Left lung (tissue), 14 donors: ENCODE measurements around the gene ATOX1. TPM values are rescaled to one million over a fixed set of nuclear protein-coding genes. Genes with fewer than 3 reads are reported as not detected.

Experiments used
- ATAC-seq: fragments of 200-7000 bp; cut with Tn5 transposase; one replicate; pipeline ENCODE4 v1.9.1; 2020; ENCODE audit warnings: moderate library complexity
- DNase-seq, 4 donors: peaks; one replicate each; pipeline ENCODE4 v3.0.0-alpha.2; 2013 to 2020
- H3K27ac ChIP-seq, 2 donors: fragments of 200-600 bp; sonication (generic) in 1 of 2; one replicate each; pipeline versions ENCODE4 v1.5.0 to v1.8.0; 2020 to 2021
- H3K27me3 ChIP-seq, 2 donors: fragments of 200-600 bp; sonication (generic) in 1 of 2; one replicate each; pipeline versions ENCODE4 v1.5.0 to v1.8.0; 2020 to 2021
- H3K36me3 ChIP-seq, 2 donors: fragments of 200-600 bp; sonication (generic) in 1 of 2; one replicate each; pipeline versions ENCODE4 v1.5.0 to v1.8.0; 2020 to 2021
- H3K4me1 ChIP-seq, 2 donors: fragments of 200-600 bp; one replicate each; pipeline ENCODE4 v1.8.0; 2021
- H3K4me3 ChIP-seq, 2 donors: fragments of 200-600 bp; sonication (generic) in 1 of 2; one replicate each; pipeline versions ENCODE4 v1.5.0 to v1.8.0; 2020 to 2021; ENCODE audit warnings: mild to moderate bottlenecking in 1 of 2
- H3K9me3 ChIP-seq, 2 donors: fragments of 200-600 bp; sonication (generic) in 1 of 2; one replicate each; pipeline versions ENCODE4 v1.5.0 to v1.8.0; 2020 to 2021
- intact Hi-C, 2 donors: fragments of 100-400 bp; cut with DNase I; formaldehyde crosslinking; loops; one replicate each; pipeline versions ENCODE4 v1.11.2 to v1.14.2; 2022
- long read RNA-seq, 12 donors: library from polyadenylated mRNA in 2 of 12; unstranded in 2 of 12; transcript quantifications; one replicate each; pipeline ENCODE4 v2.0.0 and lab custom pipeline, GENCODE V29; 2019 to 2026
- polyA plus RNA-seq, 6 donors: library from polyadenylated mRNA; unstranded; fragments of 120-200 nt; gene quantifications; one replicate each; pipeline ENCODE4 v1.2.1, GENCODE V29; 2013; ENCODE audit not compliant: insufficient read length in 6 of 6
- total RNA-seq, 2 donors: library from RNA; stranded (reverse); fragmentation: NEBNext Ultra II Directional; extraction: Animal tissue kit (Norgen Biotek cat#: 25700); gene quantifications; one replicate each; pipeline ENCODE4 v1.2.1, GENCODE V29; 2021
- TF ChIP-seq, protein P1 (sequence below), 2 donors: fragments of 200-600 bp; sonication (generic) in 1 of 2; IDR thresholded peaks; one replicate each; pipeline versions ENCODE4 v1.5.0 to v1.8.0; 2021; ENCODE audit warnings: antibody characterized with exemption in 2 of 2
- donor health status: DM: no; HTN: yes; CAD: no.
- donor health status: DM: no; HTN: no; CAD: no.

The ATOX1 gene, protein sequence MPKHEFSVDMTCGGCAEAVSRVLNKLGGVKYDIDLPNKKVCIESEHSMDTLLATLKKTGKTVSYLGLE
- total RNA-seq = 10 to 100 TPM; 72.1 to 89.7 TPM
- 10 to 100 TPM; 58.4 to 77.6 (median 71.2) TPM for polyA plus RNA-seq
- long read RNA-seq, donor 1, transcript ATOX1-204 (2 exons, 423 nt) = minor isoform, 9 of 265 reads
- long read RNA-seq, donor 1, transcript ATOX1-201 (4 exons, 488 nt) = major isoform, 101 of 265 reads
- long read RNA-seq, donor 1, transcript ATOX1-205 (3 exons, 724 nt) = minor isoform, 5 of 265 reads
- long read RNA-seq, donor 1, partial matches to known transcripts = 117 of 265 reads
- long read RNA-seq, donor 1, other reads (novel, unspliced or antisense) = 31 of 265 reads
- long read RNA-seq, donor 2, transcript ATOX1-201 (4 exons, 488 nt) = major isoform, 71 of 213 reads
- long read RNA-seq, donor 2, transcript ATOX1-204 (2 exons, 423 nt) = minor isoform, 15 of 213 reads
- long read RNA-seq, donor 2, transcript ATOX1-205 (3 exons, 724 nt) = minor isoform, 8 of 213 reads
- long read RNA-seq, donor 2, partial matches to known transcripts = 111 of 213 reads
- long read RNA-seq, donor 2, other reads (novel, unspliced or antisense) = 6 of 213 reads
- long read RNA-seq, donor 3, transcript ATOX1-201 (4 exons, 488 nt) = major isoform, 72 of 282 reads
- long read RNA-seq, donor 3, transcript ATOX1-204 (2 exons, 423 nt) = minor isoform, 5 of 282 reads
- long read RNA-seq, donor 3, partial matches to known transcripts = 173 of 282 reads
- long read RNA-seq, donor 3, other reads (novel, unspliced or antisense) = 26 of 282 reads
- long read RNA-seq, donor 4, transcript ATOX1-201 (4 exons, 488 nt) = major isoform, 77 of 88 reads
- long read RNA-seq, donor 4, partial matches to known transcripts = 0 of 88 reads
- long read RNA-seq, donor 4, other reads (novel, unspliced or antisense) = 9 of 88 reads
- long read RNA-seq, donor 5, transcript ATOX1-201 (4 exons, 488 nt) = major isoform, 74 of 145 reads
- long read RNA-seq, donor 5, transcript ATOX1-204 (2 exons, 423 nt) = minor isoform, 6 of 145 reads
- long read RNA-seq, donor 5, partial matches to known transcripts = 24 of 145 reads
- long read RNA-seq, donor 5, other reads (novel, unspliced or antisense) = 33 of 145 reads
- long read RNA-seq, donor 6, transcript ATOX1-204 (2 exons, 423 nt) = minor isoform, 9 of 70 reads
- long read RNA-seq, donor 6, transcript ATOX1-201 (4 exons, 488 nt) = major isoform, 51 of 70 reads
- long read RNA-seq, donor 6, partial matches to known transcripts = 6 of 70 reads
- long read RNA-seq, donor 6, other reads (novel, unspliced or antisense) = 0 of 70 reads
- long read RNA-seq, donor 7, transcript ATOX1-205 (3 exons, 724 nt) = minor isoform, 6 of 41 reads
- long read RNA-seq, donor 7, transcript ATOX1-201 (4 exons, 488 nt) = major isoform, 32 of 41 reads
- long read RNA-seq, donor 7, partial matches to known transcripts = 0 of 41 reads
- long read RNA-seq, donor 7, other reads (novel, unspliced or antisense) = 0 of 41 reads
- long read RNA-seq, donor 8, transcript ATOX1-204 (2 exons, 423 nt) = minor isoform, 5 of 47 reads
- long read RNA-seq, donor 8, transcript ATOX1-201 (4 exons, 488 nt) = major isoform, 40 of 47 reads
- long read RNA-seq, donor 8, partial matches to known transcripts = 0 of 47 reads
- long read RNA-seq, donor 8, other reads (novel, unspliced or antisense) = 0 of 47 reads
- long read RNA-seq, donor 9, partial matches to known transcripts = 0 of 2 reads
- long read RNA-seq, donor 9, other reads (novel, unspliced or antisense) = 0 of 2 reads
- long read RNA-seq, donor 10, transcript ATOX1-201 (4 exons, 488 nt) = major isoform, 76 of 89 reads
- long read RNA-seq, donor 10, partial matches to known transcripts = 0 of 89 reads
- long read RNA-seq, donor 10, other reads (novel, unspliced or antisense) = 10 of 89 reads
- long read RNA-seq, donor 11, transcript ATOX1-201 (4 exons, 488 nt) = major isoform, 99 of 192 reads
- long read RNA-seq, donor 11, transcript ATOX1-204 (2 exons, 423 nt) = minor isoform, 13 of 192 reads
- long read RNA-seq, donor 11, partial matches to known transcripts = 71 of 192 reads
- long read RNA-seq, donor 11, other reads (novel, unspliced or antisense) = 6 of 192 reads
- long read RNA-seq, donor 12, transcript ATOX1-201 (4 exons, 488 nt) = major isoform, 30 of 63 reads
- long read RNA-seq, donor 12, partial matches to known transcripts = 5 of 63 reads
- long read RNA-seq, donor 12, other reads (novel, unspliced or antisense) = 25 of 63 reads

DNA sequence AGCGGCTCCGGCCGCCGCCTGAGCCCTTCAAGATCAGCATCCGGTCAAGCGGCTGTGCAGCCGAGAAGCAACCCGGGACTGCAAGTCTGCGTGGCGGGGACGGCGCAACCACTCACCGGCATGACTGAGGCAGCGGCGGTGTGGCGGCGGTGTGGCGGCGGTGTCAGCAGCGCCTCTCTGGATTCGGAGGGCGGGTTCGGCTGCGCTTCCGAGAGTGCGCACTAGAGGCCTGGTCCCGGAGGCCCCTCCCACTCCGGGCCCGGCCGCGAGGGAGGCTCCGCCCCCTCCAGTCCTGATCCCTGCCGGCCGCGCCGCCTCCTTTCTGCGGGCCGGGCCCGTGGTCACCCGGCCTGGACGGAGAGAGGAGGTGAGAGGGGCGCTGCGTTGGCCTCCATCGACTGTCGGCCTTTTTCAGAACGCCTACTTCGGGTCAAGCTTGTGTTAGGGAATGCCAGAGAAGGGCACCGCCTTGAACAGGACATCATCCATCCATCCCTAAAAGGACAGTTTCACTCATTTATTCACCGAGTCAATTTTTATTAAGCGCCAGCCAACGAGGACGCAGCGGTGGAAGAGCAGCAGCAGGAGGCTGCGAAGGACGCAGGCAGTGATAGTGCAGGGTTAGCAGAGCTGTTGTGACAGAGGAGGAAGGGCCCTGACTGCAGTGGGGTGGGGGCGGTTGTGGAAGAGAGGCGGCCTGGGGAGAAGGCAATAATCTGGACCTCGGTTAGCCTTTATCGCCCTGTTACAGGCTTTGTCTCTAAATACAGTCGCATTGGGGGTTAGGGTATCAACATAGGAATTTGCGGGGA is at the start of gene ATOX1:
ATOX1 (minus strand) TSS at position 202 of the 812 bp plus-strand sequence; CDS start at position 122, 80 bp downstream.
- no peaks in the 10 kb centered on the region for H3K27me3 ChIP-seq
- intact Hi-C loops = no loop called here
- TF ChIP-seq, protein P1, sequence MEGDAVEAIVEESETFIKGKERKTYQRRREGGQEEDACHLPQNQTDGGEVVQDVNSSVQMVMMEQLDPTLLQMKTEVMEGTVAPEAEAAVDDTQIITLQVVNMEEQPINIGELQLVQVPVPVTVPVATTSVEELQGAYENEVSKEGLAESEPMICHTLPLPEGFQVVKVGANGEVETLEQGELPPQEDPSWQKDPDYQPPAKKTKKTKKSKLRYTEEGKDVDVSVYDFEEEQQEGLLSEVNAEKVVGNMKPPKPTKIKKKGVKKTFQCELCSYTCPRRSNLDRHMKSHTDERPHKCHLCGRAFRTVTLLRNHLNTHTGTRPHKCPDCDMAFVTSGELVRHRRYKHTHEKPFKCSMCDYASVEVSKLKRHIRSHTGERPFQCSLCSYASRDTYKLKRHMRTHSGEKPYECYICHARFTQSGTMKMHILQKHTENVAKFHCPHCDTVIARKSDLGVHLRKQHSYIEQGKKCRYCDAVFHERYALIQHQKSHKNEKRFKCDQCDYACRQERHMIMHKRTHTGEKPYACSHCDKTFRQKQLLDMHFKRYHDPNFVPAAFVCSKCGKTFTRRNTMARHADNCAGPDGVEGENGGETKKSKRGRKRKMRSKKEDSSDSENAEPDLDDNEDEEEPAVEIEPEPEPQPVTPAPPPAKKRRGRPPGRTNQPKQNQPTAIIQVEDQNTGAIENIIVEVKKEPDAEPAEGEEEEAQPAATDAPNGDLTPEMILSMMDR (IDR thresholded peaks at IDR 0.05) = peak in 1 of 2 donors; percentile 59
- peak within 1 kb of the TSS; percentile 66 to 73 for H3K4me3 ChIP-seq
- peak; percentile 100 for ATAC-seq
- H3K4me1 ChIP-seq = peaks cover 14 to 36% of the 10 kb centered on the region in 2 donors
- DNase-seq = peak; percentile 88 to 99 (median 95)
- H3K27ac ChIP-seq = peak within 1 kb of the TSS; percentile 85 to 86
- no peaks in the 10 kb centered on the region for H3K36me3 ChIP-seq
- no peaks in the 10 kb centered on the region for H3K9me3 ChIP-seq

DNA sequence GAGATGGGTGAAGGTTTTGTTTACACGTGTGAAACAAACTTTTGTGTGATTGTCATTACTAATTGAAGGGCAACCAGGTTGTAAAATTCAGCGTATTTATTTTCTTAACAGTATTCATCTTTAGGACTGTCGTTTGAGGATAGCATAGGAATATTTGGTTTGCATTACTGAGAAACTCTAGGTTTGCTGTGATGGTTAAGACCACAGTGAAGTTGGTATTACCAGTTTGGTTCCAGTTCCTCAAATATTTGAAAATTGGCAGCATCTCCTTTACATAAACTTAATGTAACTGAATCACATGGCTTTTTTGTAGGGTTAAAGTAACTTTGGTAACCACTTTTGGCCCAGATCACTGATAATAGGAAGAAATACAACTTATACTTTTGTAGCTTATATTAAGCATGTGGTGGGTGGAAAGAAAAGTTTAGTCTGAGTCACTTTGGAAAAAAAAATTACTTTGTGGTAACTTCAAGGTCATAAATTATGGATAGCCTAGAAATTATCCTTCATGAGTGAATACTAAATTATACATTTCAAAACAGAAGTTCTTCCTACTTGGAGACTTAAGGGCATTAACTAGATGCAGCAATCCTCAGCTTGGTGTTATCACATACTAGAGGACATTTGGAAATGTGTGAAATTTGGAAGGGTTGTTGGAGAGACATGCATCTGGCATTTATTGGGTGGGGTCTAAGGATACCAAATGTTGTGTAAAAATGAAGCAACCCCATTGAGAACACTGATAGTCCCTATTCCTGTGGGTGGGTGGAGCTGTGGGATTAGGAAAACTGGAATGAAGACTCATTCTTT is 47.2 kb upstream of the ATOX1 start:
- H3K27me3 ChIP-seq = no peaks in the 10 kb centered on the region
- intact Hi-C loops = no loop called here
- H3K36me3 ChIP-seq = peaks cover 0 to 86% of the 10 kb centered on the region in 2 donors
- H3K9me3 ChIP-seq = no peaks in the 10 kb centered on the region
- TF ChIP-seq, protein P1 (IDR thresholded peaks at IDR 0.05) = no peak
- DNase-seq = peak in 2 of 4 donors; percentile 39 to 65
- peak; percentile 70 for ATAC-seq
- peaks cover 0 to 2% of the 10 kb centered on the region in 2 donors for H3K4me1 ChIP-seq
- no peak overlapping the region for H3K4me3 ChIP-seq
- no peak overlapping the region for H3K27ac ChIP-seq

DNA sequence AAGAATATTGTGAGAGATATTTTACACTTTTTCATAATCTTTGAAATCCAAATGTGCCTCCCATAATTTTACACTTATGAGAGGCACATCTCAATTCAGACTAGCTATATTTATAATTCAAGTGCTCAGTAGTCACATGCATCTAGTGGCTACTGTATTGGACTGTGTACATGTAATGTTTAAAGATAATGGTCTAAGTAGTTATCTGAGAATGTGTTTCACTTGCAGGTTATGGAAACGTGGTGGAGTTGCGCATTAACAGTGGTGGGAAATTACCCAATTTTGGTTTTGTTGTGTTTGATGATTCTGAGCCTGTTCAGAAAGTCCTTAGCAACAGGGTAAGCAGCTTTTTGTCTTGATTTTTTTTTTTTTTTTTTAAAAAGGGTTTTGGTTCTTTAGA is 42.1 kb upstream of the ATOX1 start:
- H3K4me1 ChIP-seq = peaks cover 0 to 2% of the 10 kb centered on the region in 2 donors
- TF ChIP-seq, protein P1 (IDR thresholded peaks at IDR 0.05) = no peak
- H3K27ac ChIP-seq = peak overlapping the region in 1 of 2 donors; percentile 9
- DNase-seq (no peak), ATAC-seq (no peak)
- peaks cover 0 to 90% of the 10 kb centered on the region in 2 donors for H3K36me3 ChIP-seq
- no peaks in the 10 kb centered on the region for H3K27me3 ChIP-seq
- H3K9me3 ChIP-seq = no peaks in the 10 kb centered on the region
- no peak overlapping the region for H3K4me3 ChIP-seq
- intact Hi-C loops = no loop called here
